Islet of Langerhans (tissue), 1 donor: ENCODE measurements around the gene PROX2.

Experiments used
- FAIRE-seq: peaks from one replicate; lab custom pipeline; 2011; peaks lifted over from hg19 to GRCh38; lab: Jason Lieb, UNC

Gene PROX2

GRCh38 chr14:74875204-74875603 is 741 bp downstream of the PROX2 start:
- no peak for FAIRE-seq

GRCh38 chr14:74871819-74872218 is 4.1 kb downstream of the PROX2 start:
- FAIRE-seq: no peak

- no peak for FAIRE-seq
Measured at GRCh38 chr14:74868739-74869138, 7.2 kb downstream of the PROX2 start.

- no peak for FAIRE-seq
Measured at GRCh38 chr14:74867673-74868072, 8.3 kb downstream of the PROX2 start.

- FAIRE-seq: no peak
Measured at GRCh38 chr14:74866708-74867389, 9.1 kb downstream of the PROX2 start.

GRCh38 chr14:74865156-74865555 is 10.8 kb downstream of the PROX2 start:
- no peak for FAIRE-seq

- FAIRE-seq: no peak
Measured at GRCh38 chr14:74864198-74864597, 11.7 kb downstream of the PROX2 start.

GRCh38 chr14:74863274-74863673 is 12.7 kb downstream of the PROX2 start:
- no peak for FAIRE-seq

- no peak for FAIRE-seq
Measured at GRCh38 chr14:74861734-74862090, 14.2 kb downstream of the PROX2 start.

GRCh38 chr14:74860899-74861733 is 14.8 kb downstream of the PROX2 start:
- no peak for FAIRE-seq

- no peak for FAIRE-seq
Measured at GRCh38 chr14:74859757-74860552, 16.0 kb downstream of the PROX2 start.

GRCh38 chr14:74858022-74858421 is 17.9 kb downstream of the PROX2 start:
- no peak for FAIRE-seq

GRCh38 chr14:74856366-74856765 is 19.6 kb downstream of the PROX2 start:
- FAIRE-seq: no peak

GRCh38 chr14:74855945-74856344 is 20.0 kb downstream of the PROX2 start:
- FAIRE-seq: no peak

GRCh38 chr14:74855021-74855420 is 20.9 kb downstream of the PROX2 start:
- FAIRE-seq: no peak

- FAIRE-seq: no peak
Measured at GRCh38 chr14:74853581-74853980, 22.4 kb downstream of the PROX2 start.

GRCh38 chr14:74852922-74853530 is 22.9 kb downstream of the PROX2 start:
- no peak for FAIRE-seq

GRCh38 chr14:74848768-74849167 is 27.2 kb downstream of the PROX2 start:
- FAIRE-seq: no peak

- FAIRE-seq: no peak
Measured at GRCh38 chr14:74846968-74847665, 28.8 kb downstream of the PROX2 start.

- no peak for FAIRE-seq
Measured at GRCh38 chr14:74846168-74846567, 29.8 kb downstream of the PROX2 start.

GRCh38 chr14:74843653-74844052 is 32.3 kb downstream of the PROX2 start:
- FAIRE-seq: no peak
